HG02970 (cell line): ENCODE measurements around the gene PLSCR1.
"Not testable (repeated sequence)": the region's sequence is repeated elsewhere in the genome, so short reads cannot be mapped to it uniquely, and the experiment has no call there.

Experiments
- ATAC-seq: cut with Tn5 transposase; IDR thresholded peaks from one replicate; pipeline ENCODE4 v1.9.1; 2021; ENCODE audit warnings: mild to moderate bottlenecking, moderate library complexity, moderate number of reproducible peaks; ENCODE audit not compliant: unreplicated experiment, low FRiP score

Gene PLSCR1

GRCh38 chr3:146519810-146520209 is 24.6 kb downstream of the PLSCR1 start:
- no peak for ATAC-seq

GRCh38 chr3:146517684-146518435 is 26.5 kb downstream of the PLSCR1 start:
- ATAC-seq, result no peak

GRCh38 chr3:146513386-146514051 is 30.9 kb downstream of the PLSCR1 start:
- ATAC-seq, result no peak

- ATAC-seq, result no peak
Observed at GRCh38 chr3:146511402-146512134, 32.8 kb downstream of the PLSCR1 start.

GRCh38 chr3:146507331-146508120 is 36.9 kb downstream of the PLSCR1 start:
- no peak for ATAC-seq

GRCh38 chr3:146505516-146505915 is 38.9 kb downstream of the PLSCR1 start:
- no peak for ATAC-seq

- ATAC-seq, result no peak
Observed at GRCh38 chr3:146504498-146505197, 39.8 kb downstream of the PLSCR1 start.

GRCh38 chr3:146503461-146504202 is 40.8 kb downstream of the PLSCR1 start:
- ATAC-seq, result peak; percentile 96

- ATAC-seq, result no peak
Observed at GRCh38 chr3:146502887-146503460, 41.4 kb downstream of the PLSCR1 start.

- no peak for ATAC-seq
Observed at GRCh38 chr3:146501752-146502151, 42.7 kb downstream of the PLSCR1 start.

- no peak for ATAC-seq
Observed at GRCh38 chr3:146499701-146500100, 44.7 kb downstream of the PLSCR1 start.

- no peak for ATAC-seq
Observed at GRCh38 chr3:146498002-146498736, 46.2 kb downstream of the PLSCR1 start.

- not testable (repeated sequence) for ATAC-seq
Observed at GRCh38 chr3:146497145-146497843, 47.1 kb downstream of the PLSCR1 start.

- no peak for ATAC-seq
Observed at GRCh38 chr3:146496726-146497125, 47.7 kb downstream of the PLSCR1 start.

- ATAC-seq, result no peak
Observed at GRCh38 chr3:146496251-146496650, 48.2 kb downstream of the PLSCR1 start.

GRCh38 chr3:146493761-146494160 is 50.6 kb downstream of the PLSCR1 start:
- no peak for ATAC-seq

GRCh38 chr3:146493221-146493620 is 51.2 kb downstream of the PLSCR1 start:
- no peak for ATAC-seq

- no peak for ATAC-seq
Observed at GRCh38 chr3:146491303-146491702, 53.1 kb downstream of the PLSCR1 start.
